ENCODE measurements around the gene CCNT2.
"Not testable (repeated sequence)": the region's sequence is repeated elsewhere in the genome, so short reads cannot be mapped to it uniquely, and the experiment has no call there.

Gene CCNT2

GRCh38 chr2:134919341-134920210, 954 bp downstream of the CCNT2 start:
- peak; percentile 16 for DNase-seq

- DNase-seq, result no peak
Measured at GRCh38 chr2:134924912-134925311, 6.3 kb downstream of the CCNT2 start.

GRCh38 chr2:134926231-134926931, 7.8 kb downstream of the CCNT2 start:
- no peak for DNase-seq

GRCh38 chr2:134927195-134927594, 8.6 kb downstream of the CCNT2 start:
- no peak for DNase-seq

GRCh38 chr2:134932864-134933526, 14.4 kb downstream of the CCNT2 start:
- DNase-seq, result no peak

GRCh38 chr2:134933732-134934131, 15.1 kb downstream of the CCNT2 start:
- DNase-seq, result no peak

- no peak for DNase-seq
Measured at GRCh38 chr2:134934150-134934549, 15.5 kb downstream of the CCNT2 start.

- no peak for DNase-seq
Measured at GRCh38 chr2:134934641-134935040, 16.0 kb downstream of the CCNT2 start.

- no peak for DNase-seq
Measured at GRCh38 chr2:134936691-134937090, 18.1 kb downstream of the CCNT2 start.

- DNase-seq, result no peak
Measured at GRCh38 chr2:134943540-134943939, 24.9 kb downstream of the CCNT2 start.

- no peak for DNase-seq
Measured at GRCh38 chr2:134944975-134945374, 26.4 kb downstream of the CCNT2 start.

GRCh38 chr2:134946073-134946472, 27.5 kb downstream of the CCNT2 start:
- DNase-seq, result no peak

- DNase-seq, result no peak
Measured at GRCh38 chr2:134949981-134950708, 31.5 kb downstream of the CCNT2 start.

GRCh38 chr2:134950886-134951285, 32.3 kb downstream of the CCNT2 start:
- DNase-seq, result no peak

GRCh38 chr2:134952608-134953007, 34.0 kb downstream of the CCNT2 start:
- no peak for DNase-seq

- DNase-seq, result no peak
Measured at GRCh38 chr2:134954065-134954464, 35.4 kb downstream of the CCNT2 start.

GRCh38 chr2:134955744-134956143, 37.1 kb downstream of the CCNT2 start:
- no peak for DNase-seq

- no peak for DNase-seq
Measured at GRCh38 chr2:134957477-134957876, 38.9 kb downstream of the CCNT2 start.

- DNase-seq, result not testable (repeated sequence)
Measured at GRCh38 chr2:134967166-134967565, 48.5 kb downstream of the CCNT2 start.

GRCh38 chr2:134973241-134974138, 54.9 kb downstream of the CCNT2 start:
- no peak for DNase-seq

- no peak for DNase-seq
Measured at GRCh38 chr2:134975281-134976009, 56.8 kb downstream of the CCNT2 start.
